GM19043 (cell line): Measurements from ENCODE around the gene ACTN3.
"Not testable (repeated sequence)": the region's sequence is repeated elsewhere in the genome, so short reads cannot be mapped to it uniquely, and the experiment has no call there.

ENCODE experiments used
- ATAC-seq: cut with Tn5 transposase; IDR thresholded peaks from one replicate; pipeline ENCODE4 v1.9.1; 2021; ENCODE audit warnings: low read depth; ENCODE audit not compliant: unreplicated experiment

ACTN3 gene

DNA sequence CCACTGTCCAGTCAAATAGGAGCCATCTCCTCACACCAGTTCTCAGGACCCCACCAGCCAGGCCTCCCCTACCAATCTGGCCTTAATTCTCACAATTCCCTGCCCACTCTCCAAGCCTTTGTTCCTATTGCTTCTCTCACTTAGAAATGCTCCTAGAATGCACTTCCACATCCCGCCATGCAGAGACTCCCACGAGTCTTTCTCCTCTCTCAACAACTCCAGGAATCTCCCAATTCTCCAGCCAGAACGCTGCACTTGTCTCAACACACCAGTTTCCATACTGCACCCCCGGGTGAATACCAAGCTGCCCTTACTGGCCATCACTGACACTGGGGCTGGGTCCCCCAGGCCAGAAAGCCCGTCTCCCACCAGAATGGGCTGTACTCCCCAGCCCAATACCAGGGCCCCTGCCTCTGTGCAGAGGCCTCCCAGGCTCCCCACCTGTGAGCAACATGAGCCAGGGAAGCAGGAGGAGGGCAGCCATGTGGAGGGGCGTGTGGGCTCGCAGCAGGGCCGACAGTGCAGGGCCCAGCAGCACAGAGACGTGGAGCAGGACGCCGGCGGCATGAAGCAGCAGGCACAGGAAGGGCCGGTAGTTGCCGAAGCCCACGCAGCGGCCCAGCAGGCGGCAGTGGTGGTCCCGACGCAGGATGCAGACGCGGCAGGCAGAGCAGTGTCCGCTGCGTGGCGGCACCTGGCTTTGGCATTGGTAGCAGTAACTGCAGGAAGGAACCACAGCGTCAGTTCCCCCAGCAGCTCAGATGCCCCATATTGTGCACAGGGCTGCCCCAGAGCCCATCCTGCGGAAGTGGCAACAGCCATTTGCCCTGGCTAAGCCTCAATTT lies 3.2 kb upstream of the ACTN3 start:
- ATAC-seq, result no peak

DNA sequence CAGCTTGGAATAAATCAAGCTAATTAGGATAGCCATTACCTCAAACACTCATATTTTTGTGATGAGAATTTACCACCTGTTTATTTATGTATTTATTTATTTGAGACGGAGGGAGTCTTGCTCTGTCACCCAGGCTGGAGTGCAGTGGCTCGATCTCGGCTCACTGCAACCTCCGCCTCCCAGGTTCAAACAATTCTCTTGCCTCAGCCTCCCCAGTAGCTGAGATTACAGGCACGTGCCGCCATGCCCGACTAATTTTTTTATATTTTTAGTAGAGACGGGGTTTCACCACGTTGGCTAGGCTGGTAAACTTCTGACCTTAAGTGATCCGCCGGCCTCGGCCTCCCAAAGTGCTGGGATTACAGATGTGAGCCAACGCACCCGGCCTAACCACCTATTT lies 1.8 kb upstream of the ACTN3 start:
- ATAC-seq, result not testable (repeated sequence)

DNA sequence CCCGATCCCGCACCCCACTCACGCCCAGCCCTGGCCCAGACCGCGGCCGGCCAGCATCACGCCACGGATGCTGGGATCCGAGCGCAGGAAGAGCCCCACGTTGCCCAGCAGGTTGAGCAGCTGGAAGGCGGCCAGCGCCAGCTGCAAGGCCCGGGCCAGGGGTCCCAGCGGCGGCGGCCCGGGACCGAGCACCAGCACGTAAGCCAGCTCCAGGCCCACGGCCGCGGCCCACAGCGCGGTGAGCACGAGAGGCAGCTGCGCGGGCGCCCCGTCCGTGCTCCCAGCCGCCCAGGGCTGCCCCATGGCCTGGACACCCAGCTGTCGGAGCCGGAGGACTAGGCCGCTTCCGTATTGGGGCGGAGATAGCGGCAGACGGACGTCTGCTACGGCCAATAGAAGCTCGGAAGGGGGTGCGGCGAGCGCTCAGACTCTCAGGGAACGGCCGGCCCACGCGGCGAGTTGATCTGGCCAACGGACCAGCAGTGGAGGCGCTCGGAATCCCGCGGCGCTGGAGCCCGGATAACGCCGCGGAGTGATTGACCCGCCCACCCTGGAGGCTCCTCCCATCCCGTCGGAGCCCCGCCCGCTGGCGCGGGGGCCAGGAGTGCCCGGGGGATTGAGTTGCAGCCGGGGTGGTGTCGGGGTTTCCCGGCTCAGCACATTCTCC lies 869 bp upstream of the ACTN3 start, which contains the start of gene ZDHHC24:
ZDHHC24 (minus strand) TSS at position 348 of the 667 bp plus-strand sequence; CDS start at position 303, 45 bp downstream.
- ATAC-seq, result peak; percentile 78

DNA sequence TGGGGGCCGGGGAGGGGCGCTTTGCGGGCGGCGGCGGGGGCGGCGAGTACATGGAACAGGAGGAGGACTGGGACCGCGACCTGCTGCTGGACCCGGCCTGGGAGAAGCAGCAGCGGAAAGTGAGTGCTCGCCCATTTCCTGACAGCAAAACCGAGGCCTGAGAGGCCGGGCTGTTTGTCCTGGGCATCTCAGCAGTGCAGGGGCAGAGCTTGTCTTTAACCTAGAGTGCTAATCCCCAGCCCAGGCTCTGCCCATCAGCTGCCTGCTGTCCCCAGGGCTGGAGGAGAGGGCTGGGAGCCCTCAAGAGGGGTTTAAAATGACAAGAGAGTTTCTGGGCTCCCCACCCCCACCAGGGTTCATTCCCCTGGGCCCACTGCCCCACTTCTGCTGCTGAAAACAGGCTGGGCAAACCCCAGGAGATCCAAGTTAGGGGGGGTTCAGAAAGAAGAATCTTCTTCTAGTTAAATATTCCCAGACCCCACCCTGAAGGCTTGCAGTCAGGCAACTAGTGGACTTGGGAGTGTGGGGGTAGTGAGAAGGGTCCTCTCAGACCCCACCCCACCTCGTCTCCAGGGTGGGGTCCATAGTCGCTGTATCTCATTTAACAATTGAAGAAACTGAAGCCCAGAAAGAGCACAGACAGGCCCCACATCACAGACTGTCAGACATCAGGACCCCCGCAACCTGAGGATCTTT lies 411 bp downstream of the ACTN3 start:
- no peak for ATAC-seq

DNA sequence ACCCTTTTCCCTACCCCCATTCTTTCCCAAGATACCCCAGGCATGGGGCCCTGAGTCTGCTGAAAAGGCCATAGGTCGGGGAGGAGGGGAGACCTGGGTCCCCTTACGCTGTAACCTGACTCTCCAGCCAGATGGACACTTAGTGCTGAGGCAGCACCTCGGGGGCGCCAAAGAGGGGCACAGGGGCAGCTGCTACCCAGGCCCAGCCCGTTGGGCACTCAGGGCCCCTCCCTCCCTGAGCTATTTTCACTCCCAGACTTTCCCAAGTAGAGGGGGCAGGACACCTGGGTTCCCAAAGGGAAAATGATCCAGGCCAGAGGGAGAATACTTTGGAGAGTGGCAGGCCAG lies 933 bp downstream of the ACTN3 start:
- no peak for ATAC-seq

DNA sequence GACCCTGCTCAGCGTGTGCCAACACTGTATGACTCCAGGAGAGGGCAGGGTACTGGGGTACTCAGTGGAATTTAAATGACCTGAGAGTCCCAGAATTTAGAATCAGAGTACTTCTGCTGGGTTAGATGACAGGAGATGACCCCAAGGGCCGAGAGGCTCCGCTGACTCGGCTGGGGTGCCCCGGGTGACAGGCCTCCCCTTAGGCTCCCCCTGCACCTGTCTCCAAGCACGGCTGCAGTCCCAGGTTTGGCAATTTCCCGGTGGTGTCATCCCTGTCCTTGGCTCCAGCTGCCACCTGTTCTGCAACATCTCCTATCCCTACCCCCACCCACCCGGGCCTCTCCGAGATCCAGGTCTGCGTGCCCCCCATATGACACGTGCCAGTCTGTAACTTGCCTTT lies 1.3 kb downstream of the ACTN3 start:
- no peak for ATAC-seq

DNA sequence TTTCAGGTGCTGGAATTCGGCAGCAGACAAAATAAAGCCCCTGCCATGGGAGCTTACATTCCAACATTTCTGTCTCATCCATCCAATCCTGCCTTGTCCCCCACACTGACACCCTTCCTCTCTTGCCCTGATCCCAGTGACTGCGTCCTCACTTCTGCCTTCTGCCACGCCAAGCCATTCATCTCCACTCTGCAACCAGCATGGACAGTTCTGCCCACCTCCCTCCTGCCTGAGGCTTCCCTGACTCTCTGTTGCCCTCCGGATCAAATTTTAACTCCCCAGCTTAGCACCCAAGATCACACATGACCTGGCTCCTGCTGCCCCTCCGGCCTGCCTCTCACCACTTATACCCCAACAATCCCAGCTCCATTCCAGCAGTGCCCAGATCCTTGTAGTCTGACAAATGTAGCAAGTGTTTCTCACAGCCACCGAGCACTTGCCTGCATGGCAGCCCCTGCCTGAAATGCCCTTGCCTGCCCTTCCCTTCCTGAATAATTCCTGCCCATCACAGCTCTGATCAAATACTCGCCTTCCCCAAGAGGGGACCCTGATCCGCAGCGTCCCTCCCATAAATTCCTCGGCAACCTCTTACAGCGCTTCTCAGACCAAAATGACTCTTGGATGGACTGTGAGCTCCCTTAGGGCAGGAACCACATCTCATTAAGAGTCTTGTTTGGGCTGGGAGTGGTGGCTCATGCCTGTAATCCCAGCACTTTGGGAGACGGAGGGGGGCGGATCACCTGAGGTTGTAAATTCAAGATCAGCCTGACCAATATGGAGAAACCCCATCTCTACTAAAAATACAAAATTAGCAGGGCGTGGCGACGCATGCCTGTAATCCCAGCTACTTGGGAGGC lies 2.3 kb downstream of the ACTN3 start:
- no peak for ATAC-seq

DNA sequence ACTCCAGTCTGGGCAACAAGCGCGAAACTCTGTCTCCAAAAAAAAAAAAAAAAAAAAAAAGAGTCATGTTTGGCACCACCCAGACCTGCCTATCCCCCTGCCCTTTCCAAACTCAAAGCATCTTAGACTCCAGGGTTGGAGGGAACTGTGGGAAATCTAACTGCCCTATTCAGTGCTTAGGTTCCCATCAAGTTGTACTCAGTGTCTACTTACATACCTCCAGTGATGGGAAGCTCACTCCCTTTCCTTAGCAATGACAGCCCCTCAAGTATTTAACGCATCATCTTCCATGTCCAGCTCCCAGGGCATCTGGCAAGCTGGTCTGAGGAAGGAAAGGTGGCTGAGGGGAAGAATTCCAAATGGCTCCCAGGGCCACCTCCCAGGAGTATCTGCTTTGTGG lies 3.0 kb downstream of the ACTN3 start:
- no peak for ATAC-seq

DNA sequence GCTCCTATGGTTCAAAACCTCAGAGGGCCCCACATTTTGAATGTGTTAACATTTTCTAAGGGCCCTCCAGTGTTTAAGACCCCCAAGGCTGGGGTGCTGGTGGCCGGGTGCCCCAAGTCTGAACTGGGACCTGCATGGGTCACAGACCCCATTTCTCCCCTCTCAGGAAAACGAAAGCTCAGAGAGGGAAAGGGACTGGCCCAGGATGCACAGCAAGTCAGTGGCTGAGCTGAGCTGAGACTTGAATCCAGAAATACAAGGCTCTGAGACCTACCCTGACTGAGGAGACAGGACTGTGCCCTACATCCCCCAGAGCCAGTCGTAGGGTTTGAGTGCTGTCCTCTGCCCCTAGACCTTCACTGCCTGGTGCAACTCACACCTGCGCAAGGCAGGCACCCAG lies 4.2 kb downstream of the ACTN3 start:
- ATAC-seq, result no peak

DNA sequence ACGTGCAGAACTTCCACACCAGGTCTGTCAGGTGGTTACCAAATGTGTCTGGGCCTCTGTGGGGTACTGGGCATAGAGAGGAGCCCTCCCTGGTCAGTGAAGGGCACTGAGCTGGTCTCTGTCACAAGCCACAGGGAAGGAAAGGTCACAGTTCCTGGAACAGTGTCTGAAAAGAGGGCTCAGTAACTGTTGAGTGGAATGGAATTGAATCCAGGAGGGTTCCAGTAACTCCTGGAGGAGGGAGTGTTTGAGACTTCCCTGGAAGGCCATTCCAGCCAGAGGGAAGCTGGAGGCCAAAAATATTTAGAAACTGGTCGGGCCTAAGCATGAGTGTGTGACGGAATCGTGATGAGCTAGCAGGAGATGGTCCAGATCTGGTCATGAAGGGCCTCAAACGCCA lies 7.9 kb downstream of the ACTN3 start:
- no peak for ATAC-seq

DNA sequence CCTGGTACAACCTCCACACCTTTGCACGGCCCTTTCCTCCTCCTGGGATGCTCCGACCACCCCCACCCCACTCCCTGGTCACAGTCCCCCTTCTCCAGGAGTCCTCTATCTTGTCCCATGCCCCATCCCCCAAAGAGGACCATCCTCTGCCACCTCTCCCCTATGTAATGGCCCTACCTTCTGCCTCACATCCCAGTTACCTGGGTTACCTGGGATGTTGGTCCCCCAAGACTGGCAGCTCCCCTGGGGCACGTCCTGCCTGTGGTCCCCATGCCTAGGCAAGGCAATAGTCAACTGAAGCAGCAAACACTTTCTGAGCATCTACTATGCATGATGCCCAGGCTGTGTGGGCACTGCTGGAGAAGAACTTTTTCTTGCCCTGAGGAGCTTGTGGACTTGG lies 8.7 kb downstream of the ACTN3 start:
- no peak for ATAC-seq

DNA sequence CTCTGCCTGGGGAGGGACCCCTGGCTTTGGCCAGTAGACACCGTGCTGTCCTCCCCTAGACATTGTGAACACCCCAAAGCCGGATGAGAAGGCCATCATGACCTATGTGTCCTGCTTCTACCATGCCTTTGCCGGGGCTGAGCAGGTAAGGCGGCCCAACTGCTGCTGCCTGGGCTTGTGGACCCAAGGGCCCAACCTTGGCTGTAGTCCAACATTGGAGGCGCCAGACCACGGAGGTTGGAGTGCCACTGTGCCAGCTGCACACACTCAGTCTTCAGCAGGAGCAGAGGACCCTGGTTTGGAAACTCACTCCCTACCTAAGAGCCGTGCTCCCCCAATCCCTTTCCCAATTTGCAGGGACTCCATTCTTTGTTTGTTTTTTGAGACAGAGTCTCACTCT lies 9.4 kb downstream of the ACTN3 start:
- ATAC-seq, result no peak

DNA sequence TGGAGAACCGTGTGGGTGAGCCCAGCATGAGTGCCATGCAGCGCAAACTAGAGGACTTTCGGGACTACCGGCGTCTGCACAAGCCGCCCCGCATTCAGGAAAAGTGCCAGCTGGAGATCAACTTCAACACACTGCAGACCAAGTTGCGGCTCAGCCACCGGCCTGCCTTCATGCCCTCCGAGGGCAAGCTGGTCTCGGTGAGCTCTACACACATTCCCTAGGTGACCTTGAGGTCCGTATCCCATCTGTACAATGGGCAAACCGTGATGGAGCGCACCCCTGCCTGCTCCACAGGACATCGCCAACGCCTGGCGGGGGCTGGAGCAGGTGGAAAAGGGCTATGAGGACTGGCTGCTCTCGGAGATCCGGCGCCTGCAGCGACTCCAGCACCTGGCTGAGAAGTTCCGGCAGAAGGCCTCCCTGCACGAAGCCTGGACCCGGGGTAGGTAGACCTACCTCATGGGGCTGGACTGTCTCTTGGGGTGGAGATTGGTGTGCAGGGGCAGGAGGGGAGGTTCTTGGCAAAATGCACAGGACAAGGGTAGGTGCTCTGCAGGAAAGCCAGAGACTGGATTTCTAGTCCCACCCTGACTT lies 11.1 kb downstream of the ACTN3 start:
- ATAC-seq, result no peak

DNA sequence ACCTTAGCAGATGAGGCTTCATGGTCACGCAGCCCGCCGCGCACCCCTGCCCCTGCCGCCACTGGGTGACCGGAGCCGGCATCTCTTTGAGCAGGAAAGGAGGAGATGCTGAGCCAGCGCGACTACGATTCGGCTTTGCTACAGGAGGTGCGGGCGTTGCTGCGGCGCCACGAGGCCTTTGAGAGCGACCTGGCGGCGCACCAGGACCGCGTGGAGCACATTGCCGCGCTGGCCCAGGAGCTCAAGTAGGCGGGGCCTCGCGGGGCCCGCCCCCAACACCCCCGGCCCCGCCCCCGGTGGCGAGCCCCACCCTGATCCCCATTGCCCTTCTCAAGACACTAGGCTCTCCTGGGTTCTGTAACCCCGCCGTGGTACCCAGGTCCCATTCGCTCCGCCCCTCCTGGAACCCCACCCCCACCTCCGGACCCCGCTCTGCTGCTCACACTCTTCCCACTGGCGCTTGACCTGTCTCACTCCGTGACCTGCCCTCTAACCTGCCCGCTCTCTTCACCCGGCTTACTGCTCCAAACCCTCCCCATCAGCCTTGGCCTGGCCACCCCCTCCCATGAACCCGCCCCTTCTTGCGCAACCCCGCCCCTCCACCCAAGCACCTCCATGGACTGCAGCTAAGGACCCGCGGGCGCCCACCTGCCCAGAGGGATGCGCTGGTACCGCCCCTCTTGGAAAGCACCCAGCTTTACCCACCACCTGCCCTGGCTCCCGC lies 12.6 kb downstream of the ACTN3 start:
- no peak for ATAC-seq

DNA sequence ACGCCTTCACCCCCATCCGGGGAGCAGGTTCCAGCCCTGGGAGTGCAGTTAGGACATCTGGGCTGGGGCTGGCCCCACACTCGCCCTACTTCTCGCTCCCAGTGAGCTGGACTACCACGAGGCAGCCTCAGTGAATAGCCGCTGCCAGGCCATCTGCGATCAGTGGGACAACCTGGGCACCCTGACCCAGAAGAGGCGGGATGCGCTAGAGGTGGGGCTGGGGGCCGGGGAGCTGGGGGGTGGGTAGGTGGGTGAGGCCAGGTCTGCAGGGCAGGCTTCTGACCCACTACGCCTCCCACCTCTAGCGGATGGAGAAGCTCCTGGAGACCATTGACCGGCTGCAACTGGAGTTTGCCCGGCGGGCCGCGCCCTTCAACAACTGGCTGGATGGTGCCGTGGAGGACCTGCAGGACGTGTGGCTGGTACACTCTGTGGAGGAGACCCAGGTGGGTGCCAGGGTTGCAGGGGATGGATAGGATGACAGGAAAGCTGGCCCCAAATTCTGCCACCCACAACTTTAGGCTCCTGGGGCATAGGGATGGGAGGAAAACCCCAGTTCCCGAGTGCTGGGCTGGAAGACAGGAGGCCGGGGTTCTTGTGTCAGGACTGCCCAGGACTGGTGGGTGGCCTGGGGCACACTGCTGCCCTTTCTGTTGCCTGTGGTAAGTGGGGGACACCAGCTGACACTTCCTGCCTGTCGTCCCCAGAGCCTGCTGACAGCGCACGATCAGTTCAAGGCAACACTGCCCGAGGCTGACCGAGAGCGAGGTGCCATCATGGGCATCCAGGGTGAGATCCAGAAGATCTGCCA lies 13.4 kb downstream of the ACTN3 start:
- no peak for ATAC-seq

DNA sequence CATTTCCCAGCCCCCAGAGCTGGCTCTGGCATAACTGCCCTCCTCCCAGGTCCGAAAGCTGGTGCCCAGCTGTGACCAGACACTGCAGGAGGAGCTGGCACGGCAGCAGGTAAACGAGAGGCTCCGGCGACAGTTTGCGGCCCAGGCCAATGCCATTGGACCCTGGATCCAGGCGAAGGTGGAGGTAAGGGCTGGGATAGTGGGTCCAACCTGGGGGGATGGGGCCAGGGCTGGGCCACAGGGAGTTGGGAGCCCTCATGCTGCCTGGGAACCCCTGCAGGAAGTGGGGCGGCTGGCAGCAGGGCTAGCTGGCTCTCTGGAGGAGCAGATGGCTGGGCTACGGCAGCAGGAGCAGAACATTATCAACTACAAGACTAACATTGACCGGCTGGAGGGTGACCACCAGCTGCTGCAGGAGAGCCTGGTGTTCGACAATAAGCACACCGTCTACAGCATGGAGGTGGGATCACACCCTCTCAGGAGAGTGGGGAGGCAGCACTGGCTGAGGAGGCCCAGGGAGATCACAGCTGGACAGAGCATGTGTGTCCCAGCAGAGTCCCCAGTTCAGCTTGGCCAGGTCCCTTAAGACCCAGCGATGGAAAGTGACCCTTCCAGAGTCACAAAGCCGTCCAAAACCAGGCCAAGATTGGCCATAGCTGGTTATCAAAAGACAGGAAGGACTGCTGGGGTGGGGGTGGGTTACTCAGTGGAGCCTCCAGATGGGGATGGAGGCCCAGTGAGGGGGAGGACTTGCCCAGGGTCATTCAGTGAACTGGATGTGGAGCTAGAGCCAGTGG lies 14.7 kb downstream of the ACTN3 start:
- ATAC-seq, result no peak

DNA sequence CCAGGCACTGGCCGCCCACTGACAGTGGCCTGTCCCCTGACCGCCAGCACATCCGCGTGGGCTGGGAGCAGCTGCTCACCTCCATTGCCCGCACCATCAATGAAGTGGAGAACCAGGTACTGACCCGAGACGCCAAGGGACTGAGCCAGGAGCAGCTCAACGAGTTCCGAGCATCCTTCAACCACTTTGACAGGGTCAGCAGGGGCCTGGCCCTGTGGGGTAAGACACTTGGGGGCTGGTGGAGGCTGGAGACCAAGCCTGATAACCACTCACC lies 15.2 kb downstream of the ACTN3 start:
- no peak for ATAC-seq

DNA sequence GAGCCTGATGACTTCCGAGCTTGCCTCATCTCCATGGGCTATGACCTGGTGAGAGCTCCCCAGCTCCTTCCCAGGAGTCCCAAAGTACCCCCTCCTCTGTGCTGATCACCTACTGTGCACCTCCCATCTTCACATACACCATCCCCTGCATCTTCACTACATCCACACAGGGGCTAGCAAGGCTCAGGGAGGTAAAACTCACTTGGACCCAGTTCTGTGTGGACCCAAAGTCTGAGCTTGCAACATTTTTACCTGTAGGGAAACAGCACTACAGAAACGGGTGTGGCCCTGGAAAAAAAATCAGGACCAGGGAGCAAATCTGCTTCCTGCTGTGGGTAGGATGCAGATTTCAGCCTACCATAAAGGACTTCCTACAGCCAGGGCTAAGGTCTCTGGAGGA lies 15.6 kb downstream of the ACTN3 start:
- ATAC-seq, result no peak
